HG02870 (cell line): ENCODE results near the gene SCRT2.

Experiments used
- ATAC-seq: cut with Tn5 transposase; IDR thresholded peaks from one replicate; pipeline ENCODE4 v1.9.1; 2021; ENCODE audit warnings: mild to moderate bottlenecking, moderate library complexity; ENCODE audit not compliant: unreplicated experiment

The SCRT2 gene

GRCh38 chr20:672963-673602, 2.5 kb downstream of the SCRT2 start:
- no peak for ATAC-seq

GRCh38 chr20:671252-672030, 4.2 kb downstream of the SCRT2 start:
- ATAC-seq: no peak

GRCh38 chr20:669573-669972, 6.0 kb downstream of the SCRT2 start:
- no peak for ATAC-seq

- no peak for ATAC-seq
These were observed 7.0 kb downstream of the SCRT2 start for GRCh38 chr20:668638-669037.

- ATAC-seq: no peak
These were observed 7.6 kb downstream of the SCRT2 start for GRCh38 chr20:668050-668449.

GRCh38 chr20:667351-668034, 8.1 kb downstream of the SCRT2 start:
- ATAC-seq: no peak

GRCh38 chr20:666877-667276, 8.7 kb downstream of the SCRT2 start:
- ATAC-seq: no peak

- no peak for ATAC-seq
These were observed 10.3 kb downstream of the SCRT2 start for GRCh38 chr20:665276-665675.

GRCh38 chr20:664576-664975, 11.0 kb downstream of the SCRT2 start:
- no peak for ATAC-seq

GRCh38 chr20:664151-664550, 11.5 kb downstream of the SCRT2 start:
- ATAC-seq: no peak

GRCh38 chr20:663315-664090, 12.1 kb downstream of the SCRT2 start:
- no peak for ATAC-seq

GRCh38 chr20:662277-663192, 13.1 kb downstream of the SCRT2 start:
- ATAC-seq: no peak

GRCh38 chr20:661474-662270, 13.9 kb downstream of the SCRT2 start:
- no peak for ATAC-seq

GRCh38 chr20:658731-659291, 16.8 kb downstream of the SCRT2 start:
- ATAC-seq: no peak

GRCh38 chr20:658202-658601, 17.4 kb downstream of the SCRT2 start:
- ATAC-seq: no peak

GRCh38 chr20:655726-656624, 19.6 kb downstream of the SCRT2 start:
- no peak for ATAC-seq

- ATAC-seq: no peak
These were observed 21.2 kb downstream of the SCRT2 start for GRCh38 chr20:654417-654750.
